GM18526 (cell line): ENCODE results near the gene ACADS.
A peak's percentile ranks its signal among the peaks of the same experiment; 100 is the strongest.

Source experiments
- POLR2A ChIP-seq: IDR thresholded peaks from 3 replicates; pipeline ENCODE4 v1.6.1; 2011; ENCODE audit not compliant: insufficient read length; ENCODE audit errors: extremely low read depth

ACADS gene

GRCh38 chr12:120725659-120726509 is at the start of gene ACADS:
Gene ACADS (plus strand): TSS chr12:120725826. CDS start chr12:120725886, 60 bp downstream.
- peak; percentile 75 for TF ChIP-seq POLR2A

- no peak for TF ChIP-seq POLR2A
Observed at GRCh38 chr12:120677765-120678473, 47.7 kb upstream of the ACADS start.

- no peak for TF ChIP-seq POLR2A
Observed at GRCh38 chr12:120678572-120678971, 47.1 kb upstream of the ACADS start.

- TF ChIP-seq POLR2A: no peak
Observed at GRCh38 chr12:120680165-120680738, 45.4 kb upstream of the ACADS start.

GRCh38 chr12:120684523-120684932 is 41.1 kb upstream of the ACADS start:
- TF ChIP-seq POLR2A: no peak

- TF ChIP-seq POLR2A: no peak
Observed at GRCh38 chr12:120685522-120685921, 40.1 kb upstream of the ACADS start.

GRCh38 chr12:120686151-120686689 is 39.4 kb upstream of the ACADS start:
- TF ChIP-seq POLR2A: peak; percentile 77

- peak; percentile 78 for TF ChIP-seq POLR2A
Observed at GRCh38 chr12:120686690-120687577, 38.7 kb upstream of the ACADS start, which contains the start of gene MLEC. Gene MLEC (plus strand): TSS chr12:120687149. CDS start chr12:120687297, 148 bp downstream.

GRCh38 chr12:120687578-120688289 is 37.9 kb upstream of the ACADS start:
- TF ChIP-seq POLR2A: no peak

- TF ChIP-seq POLR2A: no peak
Observed at GRCh38 chr12:120688527-120689071, 37.0 kb upstream of the ACADS start.

GRCh38 chr12:120689397-120690082 is 36.1 kb upstream of the ACADS start:
- no peak for TF ChIP-seq POLR2A

- TF ChIP-seq POLR2A: no peak
Observed at GRCh38 chr12:120690083-120690450, 35.6 kb upstream of the ACADS start.

- no peak for TF ChIP-seq POLR2A
Observed at GRCh38 chr12:120690978-120691377, 34.6 kb upstream of the ACADS start.
